T-helper 9 cell (primary cell): ENCODE results near the gene SIN3B.
"Not testable (repeated sequence)": the region's sequence is repeated elsewhere in the genome, so short reads cannot be mapped to it uniquely, and the experiment has no call there.

Experiments used
- DNase-seq: peaks from one replicate; pipeline ENCODE4 v3.0.0-alpha.2; 2020

Gene SIN3B

GRCh38 chr19:16872728-16873127 lies 43.5 kb downstream of the SIN3B start:
- no peak for DNase-seq

GRCh38 chr19:16873594-16873993 lies 44.4 kb downstream of the SIN3B start:
- no peak for DNase-seq

GRCh38 chr19:16874250-16874977 lies 45.2 kb downstream of the SIN3B start:
- no peak for DNase-seq

GRCh38 chr19:16874978-16875299 lies 45.7 kb downstream of the SIN3B start:
- not testable (repeated sequence) for DNase-seq

- no peak for DNase-seq
Observed at GRCh38 chr19:16875584-16876555, 46.7 kb downstream of the SIN3B start.

- DNase-seq: no peak
Observed at GRCh38 chr19:16876904-16877361, 47.7 kb downstream of the SIN3B start.

GRCh38 chr19:16877581-16877980 lies 48.4 kb downstream of the SIN3B start:
- no peak for DNase-seq

- DNase-seq: no peak
Observed at GRCh38 chr19:16878181-16878965, 49.2 kb downstream of the SIN3B start.

- DNase-seq: no peak
Observed at GRCh38 chr19:16880884-16881554, 51.8 kb downstream of the SIN3B start.

GRCh38 chr19:16882146-16882545 lies 52.9 kb downstream of the SIN3B start:
- no peak for DNase-seq

- no peak for DNase-seq
Observed at GRCh38 chr19:16883522-16883921, 54.3 kb downstream of the SIN3B start.

- DNase-seq: no peak
Observed at GRCh38 chr19:16885166-16885565, 56.0 kb downstream of the SIN3B start.

GRCh38 chr19:16886305-16886880 lies 57.2 kb downstream of the SIN3B start:
- DNase-seq: no peak

- DNase-seq: no peak
Observed at GRCh38 chr19:16887353-16888265, 58.4 kb downstream of the SIN3B start.

GRCh38 chr19:16888629-16889365 lies 59.6 kb downstream of the SIN3B start, which contains the start of gene F2RL3:
Gene F2RL3, plus strand, starts transcription at chr19:16888999. Its CDS starts 191 bp downstream, at chr19:16889190.
- DNase-seq: no peak

- no peak for DNase-seq
Observed at GRCh38 chr19:16889366-16889882, 60.2 kb downstream of the SIN3B start.

- no peak for DNase-seq
Observed at GRCh38 chr19:16889883-16890460, 60.8 kb downstream of the SIN3B start.

GRCh38 chr19:16890461-16891184 lies 61.4 kb downstream of the SIN3B start:
- no peak for DNase-seq
